ENCODE results near the gene SP3.

- peak; percentile 61 to 83 for TF ChIP-seq POLR2A (IDR thresholded peaks at IDR 0.05)
- no peak for TF ChIP-seq CTCF (IDR thresholded peaks at IDR 0.05)
These were observed 1.2 kb downstream of the SP3 start for GRCh38 chr2:173963817-173964564.
